GM12878 (cell line): ENCODE measurements around the gene PARN.

ENCODE experiments used
- CTCF ChIP-seq, 3 experiments: IDR thresholded peaks in 2 of 3; conservative IDR thresholded peaks in 1 of 3; 2 replicates each; pipeline ENCODE4 v1.5.1; 2011; ENCODE audit warnings: low read depth in 3 of 3, low read length in 3 of 3, mild to moderate bottlenecking in 3 of 3, control low read depth in 2 of 3, moderate library complexity in 2 of 3, inconsistent platforms in 1 of 3, mixed read lengths in 1 of 3; ENCODE audit not compliant: control insufficient read depth in 2 of 3, insufficient read depth in 1 of 3; ENCODE audit errors: extremely low read depth in 1 of 3
- EZH2 ChIP-seq: IDR thresholded peaks from 2 replicates; pipeline ENCODE4 v1.6.1; 2012; ENCODE audit warnings: low read depth, mild to moderate bottlenecking, control low read depth, inconsistent platforms, low read length, borderline replicate concordance; ENCODE audit not compliant: control insufficient read depth
- HDGF ChIP-seq: fragments of 450-650 bp; IDR thresholded peaks from 2 replicates; pipeline ENCODE4 v1.6.1; 2016; ENCODE audit warnings: antibody characterized with exemption

- no peak for TF ChIP-seq EZH2
- TF ChIP-seq CTCF (IDR thresholded peaks at IDR 0.05 in 2 of 3, conservative IDR thresholded peaks at IDR 0.05 in 1 of 3; ENCODE audit: control insufficient read depth in 2 of 3, extremely low read depth in 1 of 3, insufficient read depth in 1 of 3, low read depth in 3 of 3, low read length in 3 of 3): no peak
- no peak for TF ChIP-seq HDGF
Observed at GRCh38 chr16:14486520-14487303, 143.3 kb downstream of the PARN start.
